AG04450 (cell line): ENCODE results near the gene IST1. TPM values are rescaled to one million over a fixed set of nuclear protein-coding genes. Genes with fewer than 3 reads are reported as not detected.
"Not testable (repeated sequence)": the region's sequence is repeated elsewhere in the genome, so short reads cannot be mapped to it uniquely, and the experiment has no call there.

ENCODE experiments used
- CTCF ChIA-PET: fragments of 300-600, 350-600 bp; formaldehyde crosslinking; extraction: SDS; loops from one replicate; lab custom pipeline; 2022; ENCODE audit warnings: antibody characterized with exemption, inconsistent platforms; lab: Charles Lee
- POLR2A ChIA-PET: fragments of 350-600 bp; formaldehyde crosslinking; extraction: SDS; loops from one replicate; lab custom pipeline; 2021; ENCODE audit warnings: antibody characterized with exemption, inconsistent platforms; lab: Yijun Ruan, JAX
- DNase-seq: peaks from one replicate; pipeline ENCODE4 v3.0.0-alpha.2; 2011; ENCODE audit warnings: low read depth, low spot score
- H3K27ac ChIP-seq: one replicate; pipeline ENCODE4 v1.5.1; 2012; ENCODE audit warnings: low read depth, low read length, control low read depth
- H3K27me3 ChIP-seq: one replicate; pipeline ENCODE4 v1.6.0; 2012; ENCODE audit warnings: low read length; ENCODE audit not compliant: control insufficient read depth, insufficient read depth
- H3K4me3 ChIP-seq: 2 replicates; pipeline ENCODE4 v1.5.1; 2011; ENCODE audit warnings: mild to moderate bottlenecking, low read depth, low read length, control low read depth
- H3K9me3 ChIP-seq: 2 replicates; pipeline ENCODE4 v1.5.1; 2012; ENCODE audit warnings: low read length; ENCODE audit not compliant: control insufficient read depth, insufficient read depth
- CTCF ChIP-seq: IDR thresholded peaks from 2 replicates; pipeline ENCODE4 v1.5.1; 2011; ENCODE audit warnings: low read depth, low read length, control low read depth, inconsistent platforms
- polyA plus RNA-seq: library from polyadenylated mRNA; depleted of rRNA; stranded (reverse); fragments of >200 nt; gene quantifications from 2 replicates; pipeline ENCODE4 v1.2.3, GENCODE V29; 2011

Gene IST1
- polyA plus RNA-seq, 1 experiment, result 260 TPM

GRCh38 chr16:71899171-71899570 lies 3.8 kb downstream of the IST1 start:
- ChIA-PET CTCF (no interaction called here), POLR2A (no interaction called here)
- no peaks in the 10 kb centered on the region; the same call in 1 of the 2 replicates for H3K9me3 ChIP-seq
- no peak for TF ChIP-seq CTCF
- H3K27ac ChIP-seq, result no peak overlapping the region
- no peak overlapping the region for H3K4me3 ChIP-seq
- no peaks in the 10 kb centered on the region for H3K27me3 ChIP-seq
- DNase-seq, result no peak

- no peak for TF ChIP-seq CTCF
- no peak for DNase-seq
- POLR2A ChIA-PET, result interaction anchor here (0.7 kb wide), 1 partner anchor 246 kb away, joined by 3 read pairs; no protein-coding TSS in a partner anchor
- Histone ChIP-seq H3K4me3 (no peak overlapping the region), H3K27ac (no peak overlapping the region), H3K9me3 (no peaks in the 10 kb centered on the region), H3K27me3 (no peaks in the 10 kb centered on the region)
- CTCF ChIA-PET, result interaction anchor here (1.2 to 4.3 kb wide), 2 partner anchors 20 to 59 kb away, joined by 5 to 43 read pairs; no protein-coding TSS in a partner anchor
Observed at GRCh38 chr16:71902656-71903365, 7.5 kb downstream of the IST1 start.

GRCh38 chr16:71903608-71904007 lies 8.3 kb downstream of the IST1 start:
- Histone ChIP-seq H3K4me3 (no peak overlapping the region), H3K27me3 (no peaks in the 10 kb centered on the region), H3K27ac (no peak overlapping the region), H3K9me3 (no peaks in the 10 kb centered on the region)
- CTCF ChIA-PET, result interaction anchor here (1.2 to 4.3 kb wide), 2 partner anchors 21 to 58 kb away, joined by 5 to 43 read pairs; no protein-coding TSS in a partner anchor
- POLR2A ChIA-PET, result no interaction called here
- DNase-seq, result no peak
- TF ChIP-seq CTCF, result no peak

GRCh38 chr16:71904239-71904638 lies 8.9 kb downstream of the IST1 start:
- H3K4me3 ChIP-seq, result no peak overlapping the region
- no peak overlapping the region for H3K27ac ChIP-seq
- ChIA-PET CTCF (interaction anchor here (2.2 kb wide), 1 partner anchor 22 kb away, joined by 5 read pairs; no protein-coding TSS in a partner anchor), POLR2A (no interaction called here)
- TF ChIP-seq CTCF, result no peak
- H3K27me3 ChIP-seq, result no peaks in the 10 kb centered on the region
- DNase-seq, result no peak
- H3K9me3 ChIP-seq, result no peaks in the 10 kb centered on the region

- H3K27me3 ChIP-seq, DNase-seq, H3K4me3 ChIP-seq, H3K9me3 ChIP-seq, H3K27ac ChIP-seq, POLR2A ChIA-PET: not testable (repeated sequence)
- CTCF ChIA-PET, result interaction anchor here (0.6 to 2.2 kb wide), 2 partner anchors 12 to 23 kb away, joined by 3 to 5 read pairs; no protein-coding TSS in a partner anchor
Observed at GRCh38 chr16:71905765-71906164, 10.4 kb downstream of the IST1 start.
